Liver (tissue), 9 donors: ENCODE data around the gene COPZ1. TPM values are rescaled to one million over a fixed set of nuclear protein-coding genes. Genes with fewer than 3 reads are reported as not detected.

Source experiments
- DNase-seq: peaks from one replicate; pipeline ENCODE4 v3.0.0-alpha.2; 2017; ENCODE audit warnings: low spot score
- H3K27ac ChIP-seq, 2 donors: one replicate each; pipeline ENCODE4 v1.7.0; 2013; ENCODE audit warnings: inconsistent platforms in 2 of 2, low read length in 2 of 2, control low read depth in 1 of 2, low read depth in 1 of 2, mild to moderate bottlenecking in 1 of 2
- H3K27me3 ChIP-seq, 4 donors: one replicate each; pipeline versions ENCODE4 v1.6.1 to v1.7.0; 2013; ENCODE audit warnings: low read length in 3 of 4, inconsistent platforms in 1 of 4, mild to moderate bottlenecking in 1 of 4, moderate library complexity in 1 of 4; ENCODE audit not compliant: control insufficient read depth in 4 of 4, insufficient read depth in 4 of 4
- H3K36me3 ChIP-seq, 4 donors: one replicate each; pipeline versions ENCODE4 v1.6.1 to v1.7.0; 2013; ENCODE audit warnings: low read length in 3 of 4, mild to moderate bottlenecking in 3 of 4, low read depth in 1 of 4, moderate library complexity in 1 of 4; ENCODE audit not compliant: control insufficient read depth in 4 of 4, insufficient read depth in 3 of 4
- H3K4me1 ChIP-seq, 4 donors: one replicate each; pipeline versions ENCODE4 v1.6.1 to v1.7.0; 2013; ENCODE audit warnings: low read length in 3 of 4, mild to moderate bottlenecking in 3 of 4, moderate library complexity in 1 of 4; ENCODE audit not compliant: control insufficient read depth in 4 of 4, insufficient read depth in 4 of 4
- H3K4me3 ChIP-seq, 3 donors: one replicate each; pipeline versions ENCODE4 v1.6.1 to v1.7.0; 2013; ENCODE audit warnings: low read length in 3 of 3, control low read depth in 1 of 3, low read depth in 1 of 3, mild to moderate bottlenecking in 1 of 3
- H3K9ac ChIP-seq, 2 donors: one replicate each; pipeline ENCODE4 v1.7.0; 2013; ENCODE audit warnings: low read length in 2 of 2, mild to moderate bottlenecking in 2 of 2, moderate library complexity in 2 of 2, control low read depth in 1 of 2, low read depth in 1 of 2
- H3K9me3 ChIP-seq, 4 donors: one replicate each; pipeline versions ENCODE4 v1.6.1 to v1.7.0; 2013; ENCODE audit warnings: low read length in 3 of 4; ENCODE audit not compliant: control insufficient read depth in 4 of 4
- ATF3 ChIP-seq: IDR thresholded peaks from 2 replicates; pipeline ENCODE4 v1.6.1; 2016; ENCODE audit warnings: antibody characterized with exemption
- JUND ChIP-seq, 2 donors: IDR thresholded peaks; 2 replicates each; pipeline ENCODE4 v1.6.1; 2016; ENCODE audit warnings: antibody characterized with exemption in 2 of 2
- RAD21 ChIP-seq, 2 donors: IDR thresholded peaks; 2 replicates each; pipeline ENCODE4 v1.6.1; 2016; ENCODE audit warnings: antibody characterized with exemption in 2 of 2, mild to moderate bottlenecking in 2 of 2
- RXRA ChIP-seq, 2 donors: IDR thresholded peaks; 2 replicates each; pipeline ENCODE4 v1.6.1; 2017 to 2018; ENCODE audit warnings: antibody characterized with exemption in 2 of 2, mild to moderate bottlenecking in 1 of 2
- YY1 ChIP-seq: IDR thresholded peaks from 2 replicates; pipeline ENCODE4 v1.6.1; 2016; ENCODE audit warnings: antibody characterized with exemption, mild to moderate bottlenecking
- WGBS: extraction: QIAGEN DNeasy Blood & Tissue Kit; methylation state at CpG from one replicate; pipeline ENCODE4 v1.1.7; 2013; 5-methylcytosine and 5-hydroxymethylcytosine counted together
- polyA plus RNA-seq, 2 donors: library from polyadenylated mRNA; stranded (reverse) in 1 of 2; unstranded in 1 of 2; fragments of 200-250 nt in 1 of 2; fragments of >200 nt in 1 of 2; fragmentation: Nextera tagmentation in 1 of 2; extraction: Ambion mirVana in 1 of 2; gene quantifications; one replicate each; pipeline versions ENCODE4 v1.2.1 to v1.2.3, GENCODE V29; 2013 to 2015
- total RNA-seq, 2 donors: library from RNA; depleted of rRNA; stranded (reverse); fragments of >200 nt; gene quantifications; one replicate each; pipeline ENCODE4 v1.2.3, GENCODE V29; 2014
- TF ChIP-seq, protein P1 (sequence below): IDR thresholded peaks from 2 replicates; pipeline ENCODE4 v1.6.1; 2016; ENCODE audit warnings: antibody characterized with exemption, mild to moderate bottlenecking
- TF ChIP-seq, protein P2 (sequence below): fragments of 150-350 bp; IDR thresholded peaks from 2 replicates; pipeline ENCODE4 v1.5.1; 2017; ENCODE audit warnings: improper control_type of control experiment, low read depth, low read length; ENCODE audit not compliant: missing input control
- TF ChIP-seq, protein P3 (sequence below): IDR thresholded peaks from 2 replicates; pipeline ENCODE4 v1.6.1; 2016; ENCODE audit warnings: antibody characterized with exemption
- donor health status: healthy.
- donor health status: healthy.
- donor health status: healthy.
- donor health status: healthy.
- donor health status: healthy.

The COPZ1 gene
- total and polyA plus RNA-seq, 4 donors, result 54.6 to 92.6 (median 79.8) TPM

GRCh38 chr12:54359762-54360351 lies 34.9 kb downstream of the COPZ1 start:
- WGBS, result 52% methylated on average over 9 of the region's 9 CpGs
- H3K9ac ChIP-seq, result peak overlapping the region; percentile 52 to 81
- TF ChIP-seq, protein P1, sequence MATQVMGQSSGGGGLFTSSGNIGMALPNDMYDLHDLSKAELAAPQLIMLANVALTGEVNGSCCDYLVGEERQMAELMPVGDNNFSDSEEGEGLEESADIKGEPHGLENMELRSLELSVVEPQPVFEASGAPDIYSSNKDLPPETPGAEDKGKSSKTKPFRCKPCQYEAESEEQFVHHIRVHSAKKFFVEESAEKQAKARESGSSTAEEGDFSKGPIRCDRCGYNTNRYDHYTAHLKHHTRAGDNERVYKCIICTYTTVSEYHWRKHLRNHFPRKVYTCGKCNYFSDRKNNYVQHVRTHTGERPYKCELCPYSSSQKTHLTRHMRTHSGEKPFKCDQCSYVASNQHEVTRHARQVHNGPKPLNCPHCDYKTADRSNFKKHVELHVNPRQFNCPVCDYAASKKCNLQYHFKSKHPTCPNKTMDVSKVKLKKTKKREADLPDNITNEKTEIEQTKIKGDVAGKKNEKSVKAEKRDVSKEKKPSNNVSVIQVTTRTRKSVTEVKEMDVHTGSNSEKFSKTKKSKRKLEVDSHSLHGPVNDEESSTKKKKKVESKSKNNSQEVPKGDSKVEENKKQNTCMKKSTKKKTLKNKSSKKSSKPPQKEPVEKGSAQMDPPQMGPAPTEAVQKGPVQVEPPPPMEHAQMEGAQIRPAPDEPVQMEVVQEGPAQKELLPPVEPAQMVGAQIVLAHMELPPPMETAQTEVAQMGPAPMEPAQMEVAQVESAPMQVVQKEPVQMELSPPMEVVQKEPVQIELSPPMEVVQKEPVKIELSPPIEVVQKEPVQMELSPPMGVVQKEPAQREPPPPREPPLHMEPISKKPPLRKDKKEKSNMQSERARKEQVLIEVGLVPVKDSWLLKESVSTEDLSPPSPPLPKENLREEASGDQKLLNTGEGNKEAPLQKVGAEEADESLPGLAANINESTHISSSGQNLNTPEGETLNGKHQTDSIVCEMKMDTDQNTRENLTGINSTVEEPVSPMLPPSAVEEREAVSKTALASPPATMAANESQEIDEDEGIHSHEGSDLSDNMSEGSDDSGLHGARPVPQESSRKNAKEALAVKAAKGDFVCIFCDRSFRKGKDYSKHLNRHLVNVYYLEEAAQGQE, result no peak
- TF ChIP-seq YY1, result no peak
- no peak for TF ChIP-seq RXRA (IDR thresholded peaks at IDR 0.05)
- H3K27ac ChIP-seq, result peak overlapping the region; percentile 76 to 90
- H3K9me3 ChIP-seq, result no peaks in the 10 kb centered on the region
- DNase-seq, result no peak
- peak overlapping the region; percentile 50 to 63 (median 60) for H3K4me3 ChIP-seq
- no peaks in the 10 kb centered on the region for H3K27me3 ChIP-seq
- H3K4me1 ChIP-seq, result peaks cover 6 to 24% (median 10%) of the 10 kb centered on the region in 4 donors
- no peaks in the 10 kb centered on the region for H3K36me3 ChIP-seq

DNA sequence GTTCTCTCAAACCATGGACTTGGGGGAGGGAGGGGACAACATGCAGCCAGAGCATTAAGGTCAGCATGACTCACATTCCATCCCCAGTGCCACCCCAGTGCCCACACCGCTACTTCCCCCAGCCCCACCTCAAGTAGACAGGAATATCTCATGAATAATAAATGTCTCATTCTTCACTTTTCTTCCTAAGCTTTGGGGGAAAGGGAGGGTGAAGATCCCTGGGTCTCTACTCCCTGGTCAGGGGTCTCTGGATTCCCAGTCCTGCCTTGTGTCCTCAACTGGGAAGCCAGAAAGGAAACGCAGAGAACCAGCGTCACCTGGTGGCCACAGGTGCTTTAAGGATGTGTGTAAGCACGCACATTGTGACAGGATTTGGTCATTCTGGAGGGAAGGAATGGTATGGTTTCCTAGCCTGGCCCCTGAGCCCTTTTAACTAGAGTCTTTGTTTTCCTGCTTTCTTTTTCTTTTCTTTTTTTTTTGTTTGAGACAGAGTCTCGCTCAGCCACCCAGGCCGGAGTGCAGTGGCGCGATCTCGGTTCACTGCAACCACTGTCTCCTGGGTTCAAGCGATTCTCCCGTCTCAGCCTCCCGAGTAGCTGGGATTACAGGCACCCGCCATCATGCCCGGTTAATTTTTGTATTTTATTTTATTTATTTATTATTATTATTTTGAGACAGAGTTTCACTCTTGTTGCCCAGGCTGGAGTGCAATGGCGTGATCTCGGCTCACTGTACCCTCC lies 36.0 kb downstream of the COPZ1 start:
- H3K36me3 ChIP-seq, result no peaks in the 10 kb centered on the region
- H3K4me3 ChIP-seq, result no peak overlapping the region
- DNase-seq, result peak; percentile 83
- H3K27ac ChIP-seq, result no peak overlapping the region
- TF ChIP-seq RAD21 (IDR thresholded peaks at IDR 0.05) (peak; percentile 96), RXRA (IDR thresholded peaks at IDR 0.05) (peak in 1 of 2 donors; percentile 12), YY1 (no peak), JUND (IDR thresholded peaks at IDR 0.05) (no peak)
- TF ChIP-seq, protein P2, sequence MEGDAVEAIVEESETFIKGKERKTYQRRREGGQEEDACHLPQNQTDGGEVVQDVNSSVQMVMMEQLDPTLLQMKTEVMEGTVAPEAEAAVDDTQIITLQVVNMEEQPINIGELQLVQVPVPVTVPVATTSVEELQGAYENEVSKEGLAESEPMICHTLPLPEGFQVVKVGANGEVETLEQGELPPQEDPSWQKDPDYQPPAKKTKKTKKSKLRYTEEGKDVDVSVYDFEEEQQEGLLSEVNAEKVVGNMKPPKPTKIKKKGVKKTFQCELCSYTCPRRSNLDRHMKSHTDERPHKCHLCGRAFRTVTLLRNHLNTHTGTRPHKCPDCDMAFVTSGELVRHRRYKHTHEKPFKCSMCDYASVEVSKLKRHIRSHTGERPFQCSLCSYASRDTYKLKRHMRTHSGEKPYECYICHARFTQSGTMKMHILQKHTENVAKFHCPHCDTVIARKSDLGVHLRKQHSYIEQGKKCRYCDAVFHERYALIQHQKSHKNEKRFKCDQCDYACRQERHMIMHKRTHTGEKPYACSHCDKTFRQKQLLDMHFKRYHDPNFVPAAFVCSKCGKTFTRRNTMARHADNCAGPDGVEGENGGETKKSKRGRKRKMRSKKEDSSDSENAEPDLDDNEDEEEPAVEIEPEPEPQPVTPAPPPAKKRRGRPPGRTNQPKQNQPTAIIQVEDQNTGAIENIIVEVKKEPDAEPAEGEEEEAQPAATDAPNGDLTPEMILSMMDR, result peak; percentile 84
- TF ChIP-seq, protein P3, sequence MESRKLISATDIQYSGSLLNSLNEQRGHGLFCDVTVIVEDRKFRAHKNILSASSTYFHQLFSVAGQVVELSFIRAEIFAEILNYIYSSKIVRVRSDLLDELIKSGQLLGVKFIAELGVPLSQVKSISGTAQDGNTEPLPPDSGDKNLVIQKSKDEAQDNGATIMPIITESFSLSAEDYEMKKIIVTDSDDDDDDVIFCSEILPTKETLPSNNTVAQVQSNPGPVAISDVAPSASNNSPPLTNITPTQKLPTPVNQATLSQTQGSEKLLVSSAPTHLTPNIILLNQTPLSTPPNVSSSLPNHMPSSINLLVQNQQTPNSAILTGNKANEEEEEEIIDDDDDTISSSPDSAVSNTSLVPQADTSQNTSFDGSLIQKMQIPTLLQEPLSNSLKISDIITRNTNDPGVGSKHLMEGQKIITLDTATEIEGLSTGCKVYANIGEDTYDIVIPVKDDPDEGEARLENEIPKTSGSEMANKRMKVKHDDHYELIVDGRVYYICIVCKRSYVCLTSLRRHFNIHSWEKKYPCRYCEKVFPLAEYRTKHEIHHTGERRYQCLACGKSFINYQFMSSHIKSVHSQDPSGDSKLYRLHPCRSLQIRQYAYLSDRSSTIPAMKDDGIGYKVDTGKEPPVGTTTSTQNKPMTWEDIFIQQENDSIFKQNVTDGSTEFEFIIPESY, result no peak
- no peaks in the 10 kb centered on the region for H3K9me3 ChIP-seq
- H3K27me3 ChIP-seq, result no peaks in the 10 kb centered on the region
- WGBS, result 63% methylated on average over 16 of the region's 16 CpGs
- peaks cover 6 to 19% (median 10%) of the 10 kb centered on the region in 4 donors for H3K4me1 ChIP-seq
- no peak overlapping the region for H3K9ac ChIP-seq

DNA sequence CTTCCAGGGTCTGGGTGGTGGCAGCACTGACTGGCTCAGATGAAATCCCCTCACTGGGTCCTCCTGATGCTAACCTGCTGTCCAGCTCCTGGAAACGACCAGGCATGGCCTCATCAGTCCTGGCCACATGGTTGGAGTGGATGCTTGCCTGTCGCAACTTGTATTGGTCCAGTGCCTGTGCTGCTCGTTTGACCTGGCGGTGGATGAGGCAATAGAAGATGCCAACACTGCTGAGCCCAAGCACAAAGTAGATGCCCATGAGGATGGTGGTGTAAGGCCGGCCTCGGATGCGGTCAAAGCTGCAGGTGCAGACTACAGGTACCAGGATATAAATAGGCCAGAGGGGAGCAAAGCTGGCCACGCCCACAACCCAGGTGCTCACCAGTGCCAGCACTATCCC lies 38.1 kb downstream of the COPZ1 start:
- peaks cover 3 to 12% (median 8%) of the 10 kb centered on the region in 4 donors for H3K4me1 ChIP-seq

More for the DNA sequence above, 38.1 kb downstream of the COPZ1 start:
- no peaks in the 10 kb centered on the region for H3K27me3 ChIP-seq
- no peak overlapping the region for H3K4me3 ChIP-seq
- no peaks in the 10 kb centered on the region for H3K36me3 ChIP-seq
- no peak for DNase-seq
- TF ChIP-seq, protein P1, result peak; percentile 70
- TF ChIP-seq ATF3, result no peak
- 61% methylated on average over 8 of the region's 8 CpGs for WGBS
- H3K9ac ChIP-seq, result no peak overlapping the region
- no peak overlapping the region for H3K27ac ChIP-seq
- no peaks in the 10 kb centered on the region for H3K9me3 ChIP-seq
